Stomach (tissue), 9 donors: ENCODE measurements around the gene CLEC5A. TPM values are rescaled to one million over a fixed set of nuclear protein-coding genes. Genes with fewer than 3 reads are reported as not detected.

Experiments used
- DNase-seq, 2 donors: peaks; one replicate each; pipeline versions ENCODE4 v3.0.0 to v3.0.0-alpha.2; 2013 to 2019
- H3K27ac ChIP-seq, 5 donors: fragments of 200-600 bp in 4 of 5; sonication (generic) in 4 of 5; one replicate each; pipeline ENCODE4 v1.5.1; 2013 to 2019; ENCODE audit warnings: mild to moderate bottlenecking in 1 of 5, moderate library complexity in 1 of 5
- H3K27me3 ChIP-seq, 3 donors: fragments of 200-600 bp; sonication (generic); one replicate each; pipeline ENCODE4 v1.5.1; 2017 to 2019; ENCODE audit warnings: mixed run types in 1 of 3
- H3K36me3 ChIP-seq, 4 donors: fragments of 200-600 bp; sonication (generic); 1 replicate in 3 of 4; 2 replicates in 1 of 4; pipeline ENCODE4 v1.5.1; 2016 to 2019
- H3K4me1 ChIP-seq, 4 donors: fragments of 200-600 bp; sonication (generic); one replicate each; pipeline ENCODE4 v1.5.1; 2016 to 2019
- H3K4me3 ChIP-seq, 4 donors: fragments of 200-600 bp; sonication (generic) in 3 of 4; one replicate each; pipeline ENCODE4 v1.5.1; 2016 to 2019; ENCODE audit warnings: mild to moderate bottlenecking in 1 of 4
- H3K9me3 ChIP-seq, 4 donors: fragments of 200-600 bp; sonication (generic); one replicate each; pipeline ENCODE4 v1.5.1; 2016 to 2019
- EP300 ChIP-seq: sonication (generic); formaldehyde crosslinking; IDR thresholded peaks from one replicate; pipeline ENCODE4 v1.6.1; 2017; ENCODE audit warnings: antibody characterized with exemption
- POLR2A ChIP-seq, 4 donors: fragments of 450-650 bp; IDR thresholded peaks; one replicate each; pipeline ENCODE4 v1.6.1; 2016; ENCODE audit warnings: antibody characterized with exemption in 4 of 4, control low read depth in 2 of 4, mild to moderate bottlenecking in 1 of 4, moderate library complexity in 1 of 4
- POLR2AphosphoS5 ChIP-seq, 3 donors: sonication (generic); formaldehyde crosslinking; IDR thresholded peaks; one replicate each; pipeline ENCODE4 v1.6.1; 2016; ENCODE audit warnings: antibody characterized with exemption in 3 of 3
- WGBS, 5 donors: extraction: QIAGEN DNeasy Blood & Tissue Kit in 3 of 5; methylation state at CpG; one replicate each; pipeline versions ENCODE4 v1.1.5 to v1.1.7; 2013 to 2018; 5-methylcytosine and 5-hydroxymethylcytosine counted together
- intact Hi-C: fragments of 100-400 bp; cut with DNase I; formaldehyde crosslinking; loops from one replicate; pipeline ENCODE4 v1.15.1; 2023; ENCODE audit warnings: low total_unique reads
- polyA plus RNA-seq, 3 donors: library from polyadenylated mRNA; stranded (reverse); fragments of 200-250 nt; gene quantifications; one replicate each; pipeline ENCODE4 v1.2.3, GENCODE V29; 2013
- total RNA-seq, 5 donors: library from RNA; depleted of rRNA; stranded (reverse); fragments of >200 nt; gene quantifications; one replicate each; pipeline versions ENCODE4 v1.1.0 to v1.2.3, GENCODE V29; 2014 to 2016
- TF ChIP-seq, protein P1 (sequence below), 7 experiments: fragments of 450-650 bp in 4 of 7; fragments of 200-600 bp in 3 of 7; sonication (generic) in 3 of 7; IDR thresholded peaks; one replicate each; pipeline ENCODE4 v1.5.1; 2016 to 2019; ENCODE audit warnings: antibody characterized with exemption in 7 of 7, control low read depth in 2 of 7, mild to moderate bottlenecking in 1 of 7
- donor health status: healthy with polysubstance abuse.
- donor health status: Bipolar disorder and iron deficiency.
- donor health status: healthy.

The CLEC5A gene
- total and polyA plus RNA-seq, 8 donors = 0.10 to 1.4 (median 0.31) TPM; not detected in 3

- H3K4me1 ChIP-seq = no peaks in the 10 kb centered on the region
- no peak overlapping the region for H3K4me3 ChIP-seq
- H3K27me3 ChIP-seq = no peaks in the 10 kb centered on the region
- intact Hi-C loops = no loop called here
- H3K36me3 ChIP-seq = no peaks in the 10 kb centered on the region
- 85 to 94% (median 89%) methylated on average over 3 of the region's 3 CpGs for WGBS, 5 donors
- no peak for TF ChIP-seq POLR2A (IDR thresholded peaks at IDR 0.05)
- H3K9me3 ChIP-seq = peaks cover 0 to 48% (median 24%) of the 10 kb centered on the region in 4 donors
- no peak for DNase-seq
- H3K27ac ChIP-seq = no peak overlapping the region
Measured at GRCh38 chr7:141941075-141941474, 5.7 kb downstream of the CLEC5A start.

GRCh38 chr7:141930211-141930610, 16.6 kb downstream of the CLEC5A start:
- Histone ChIP-seq H3K27ac (no peak overlapping the region), H3K4me3 (no peak overlapping the region), H3K4me1 (no peaks in the 10 kb centered on the region), H3K9me3 (peaks cover 0 to 8% (median 2%) of the 10 kb centered on the region in 4 donors), H3K36me3 (no peaks in the 10 kb centered on the region), H3K27me3 (no peaks in the 10 kb centered on the region)
- intact Hi-C loops = no loop called here
- DNase-seq = no peak
- TF ChIP-seq EP300 (no peak), POLR2A (IDR thresholded peaks at IDR 0.05) (no peak), POLR2AphosphoS5 (IDR thresholded peaks at IDR 0.05) (no peak)
- TF ChIP-seq, protein P1, sequence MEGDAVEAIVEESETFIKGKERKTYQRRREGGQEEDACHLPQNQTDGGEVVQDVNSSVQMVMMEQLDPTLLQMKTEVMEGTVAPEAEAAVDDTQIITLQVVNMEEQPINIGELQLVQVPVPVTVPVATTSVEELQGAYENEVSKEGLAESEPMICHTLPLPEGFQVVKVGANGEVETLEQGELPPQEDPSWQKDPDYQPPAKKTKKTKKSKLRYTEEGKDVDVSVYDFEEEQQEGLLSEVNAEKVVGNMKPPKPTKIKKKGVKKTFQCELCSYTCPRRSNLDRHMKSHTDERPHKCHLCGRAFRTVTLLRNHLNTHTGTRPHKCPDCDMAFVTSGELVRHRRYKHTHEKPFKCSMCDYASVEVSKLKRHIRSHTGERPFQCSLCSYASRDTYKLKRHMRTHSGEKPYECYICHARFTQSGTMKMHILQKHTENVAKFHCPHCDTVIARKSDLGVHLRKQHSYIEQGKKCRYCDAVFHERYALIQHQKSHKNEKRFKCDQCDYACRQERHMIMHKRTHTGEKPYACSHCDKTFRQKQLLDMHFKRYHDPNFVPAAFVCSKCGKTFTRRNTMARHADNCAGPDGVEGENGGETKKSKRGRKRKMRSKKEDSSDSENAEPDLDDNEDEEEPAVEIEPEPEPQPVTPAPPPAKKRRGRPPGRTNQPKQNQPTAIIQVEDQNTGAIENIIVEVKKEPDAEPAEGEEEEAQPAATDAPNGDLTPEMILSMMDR (IDR thresholded peaks at IDR 0.05) = no peak
- 77 to 89% (median 81%) methylated on average over 5 of the region's 5 CpGs for WGBS, 5 donors

DNA sequence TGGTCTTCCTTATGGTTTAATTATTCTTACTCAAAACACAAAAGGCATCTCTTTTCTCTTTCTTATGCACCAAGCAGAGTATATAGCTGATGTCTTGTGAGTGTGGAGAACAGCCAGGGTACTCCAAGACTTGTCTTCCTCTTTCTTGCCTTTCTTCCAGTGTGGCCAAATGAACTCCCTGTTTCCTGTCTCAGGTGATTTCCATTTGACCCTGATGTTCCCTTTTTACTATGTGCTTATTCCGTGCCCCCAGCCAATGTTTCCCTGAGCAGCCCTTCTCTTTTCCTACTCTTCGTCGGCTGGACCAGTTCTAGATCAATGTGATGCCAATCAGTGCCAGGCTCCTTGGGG, 18.0 kb downstream of the CLEC5A start:
- 69 to 90% (median 84%) methylated on average over 3 of the region's 3 CpGs for WGBS, 5 donors
- intact Hi-C loops = no loop called here
- TF ChIP-seq POLR2A (IDR thresholded peaks at IDR 0.05) (no peak), POLR2AphosphoS5 (IDR thresholded peaks at IDR 0.05) (no peak), EP300 (no peak)
- TF ChIP-seq, protein P1 (IDR thresholded peaks at IDR 0.05) = no peak
- peak overlapping the region in 1 of 5 donors; percentile 9 for H3K27ac ChIP-seq
- no peaks in the 10 kb centered on the region for H3K36me3 ChIP-seq
- H3K9me3 ChIP-seq = peaks cover 0 to 8% (median 2%) of the 10 kb centered on the region in 4 donors
- DNase-seq = no peak
- no peaks in the 10 kb centered on the region for H3K27me3 ChIP-seq
- no peaks in the 10 kb centered on the region for H3K4me1 ChIP-seq
- H3K4me3 ChIP-seq = no peak overlapping the region

DNA sequence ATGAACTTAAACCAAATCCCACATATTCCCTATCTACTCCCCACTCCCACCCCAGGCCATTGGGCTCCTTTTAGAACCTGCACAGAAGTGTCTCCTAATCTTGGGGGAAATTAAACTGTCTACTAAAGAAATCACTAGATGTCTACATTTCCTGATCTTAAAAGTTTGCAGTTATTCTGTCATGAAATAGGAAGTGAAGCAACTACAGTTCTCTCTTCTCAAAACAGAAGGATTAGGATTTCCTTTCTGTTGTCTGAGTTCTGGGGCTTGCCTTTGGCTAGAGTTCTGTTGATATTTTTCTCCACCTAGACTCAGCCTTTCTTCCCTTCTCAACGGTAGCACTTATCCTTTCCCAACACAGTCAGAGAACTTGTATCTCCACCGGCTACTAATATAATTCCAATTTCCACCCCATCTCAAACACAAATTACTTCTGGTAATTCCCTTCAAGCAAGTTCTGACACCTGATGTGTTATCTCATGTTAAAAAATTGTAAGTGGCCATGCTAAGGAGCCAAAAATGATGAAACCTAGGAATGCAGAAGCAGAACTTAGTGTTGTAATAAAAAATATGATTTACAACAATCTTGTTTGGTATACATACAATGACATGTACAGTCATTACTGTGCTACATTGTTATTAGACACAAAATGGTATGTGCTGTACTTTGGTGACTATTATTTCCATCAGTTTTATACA, 18.5 kb downstream of the CLEC5A start:
- no peak for DNase-seq
- H3K27ac ChIP-seq = peak overlapping the region in 1 of 5 donors; percentile 9
- H3K4me1 ChIP-seq = no peaks in the 10 kb centered on the region
- H3K4me3 ChIP-seq = no peak overlapping the region
- intact Hi-C loops = no loop called here
- H3K27me3 ChIP-seq = no peaks in the 10 kb centered on the region
- H3K9me3 ChIP-seq = peaks cover 0 to 8% (median 2%) of the 10 kb centered on the region in 4 donors
- WGBS, 5 donors = 67 to 80% (median 74%) methylated on average over 2 of the region's 2 CpGs
- H3K36me3 ChIP-seq = no peaks in the 10 kb centered on the region
- TF ChIP-seq, protein P1 (IDR thresholded peaks at IDR 0.05) = no peak
- TF ChIP-seq POLR2A (IDR thresholded peaks at IDR 0.05) (no peak), POLR2AphosphoS5 (IDR thresholded peaks at IDR 0.05) (no peak), EP300 (no peak)

- 72 to 92% (median 87%) methylated on average over 1 of the region's 1 CpG for WGBS, 5 donors
- H3K27ac ChIP-seq = no peak overlapping the region
- DNase-seq = no peak
- no peak for TF ChIP-seq EP300
- TF ChIP-seq, protein P1 (IDR thresholded peaks at IDR 0.05) = no peak
- no peak for TF ChIP-seq POLR2AphosphoS5 (IDR thresholded peaks at IDR 0.05)
- no peak for TF ChIP-seq POLR2A (IDR thresholded peaks at IDR 0.05)
- no peaks in the 10 kb centered on the region for H3K36me3 ChIP-seq
- no peaks in the 10 kb centered on the region for H3K4me1 ChIP-seq
- no peaks in the 10 kb centered on the region for H3K9me3 ChIP-seq
- intact Hi-C loops = no loop called here
- H3K27me3 ChIP-seq = no peaks in the 10 kb centered on the region
- H3K4me3 ChIP-seq = no peak overlapping the region
Measured at GRCh38 chr7:141920281-141920680, 26.5 kb downstream of the CLEC5A start.
